Measurements from ENCODE around the gene PEX14.

PEX14 gene

GRCh38 chr1:10515301-10515975, 40.7 kb downstream of the PEX14 start:
- in situ Hi-C loops (cut with MboI; ENCODE audit: low sequenced_read_pairs, unreplicated experiment) = loop anchor here (25.0 kb wide), 2 partner anchors 347 to 422 kb away; no protein-coding TSS in a partner anchor
- DNase-seq (ENCODE audit: low spot score) = no peak
- TF ChIP-seq, protein P1, sequence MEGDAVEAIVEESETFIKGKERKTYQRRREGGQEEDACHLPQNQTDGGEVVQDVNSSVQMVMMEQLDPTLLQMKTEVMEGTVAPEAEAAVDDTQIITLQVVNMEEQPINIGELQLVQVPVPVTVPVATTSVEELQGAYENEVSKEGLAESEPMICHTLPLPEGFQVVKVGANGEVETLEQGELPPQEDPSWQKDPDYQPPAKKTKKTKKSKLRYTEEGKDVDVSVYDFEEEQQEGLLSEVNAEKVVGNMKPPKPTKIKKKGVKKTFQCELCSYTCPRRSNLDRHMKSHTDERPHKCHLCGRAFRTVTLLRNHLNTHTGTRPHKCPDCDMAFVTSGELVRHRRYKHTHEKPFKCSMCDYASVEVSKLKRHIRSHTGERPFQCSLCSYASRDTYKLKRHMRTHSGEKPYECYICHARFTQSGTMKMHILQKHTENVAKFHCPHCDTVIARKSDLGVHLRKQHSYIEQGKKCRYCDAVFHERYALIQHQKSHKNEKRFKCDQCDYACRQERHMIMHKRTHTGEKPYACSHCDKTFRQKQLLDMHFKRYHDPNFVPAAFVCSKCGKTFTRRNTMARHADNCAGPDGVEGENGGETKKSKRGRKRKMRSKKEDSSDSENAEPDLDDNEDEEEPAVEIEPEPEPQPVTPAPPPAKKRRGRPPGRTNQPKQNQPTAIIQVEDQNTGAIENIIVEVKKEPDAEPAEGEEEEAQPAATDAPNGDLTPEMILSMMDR (IDR thresholded peaks at IDR 0.05; ENCODE audit: borderline replicate concordance, control extremely low read depth, extremely low read depth, insufficient read depth, missing control alignments) = no peak

- DNase-seq (ENCODE audit: low spot score) = no peak
- TF ChIP-seq, protein P1 (IDR thresholded peaks at IDR 0.05; ENCODE audit: borderline replicate concordance, control extremely low read depth, extremely low read depth, insufficient read depth, missing control alignments) = no peak
- in situ Hi-C loops (cut with MboI; ENCODE audit: low sequenced_read_pairs, unreplicated experiment) = loop anchor here (25.0 kb wide), 2 partner anchors 346 to 421 kb away; no protein-coding TSS in a partner anchor
These were observed 41.4 kb downstream of the PEX14 start for GRCh38 chr1:10515976-10516750.

GRCh38 chr1:10516925-10517676, 42.4 kb downstream of the PEX14 start:
- DNase-seq (ENCODE audit: low spot score) = no peak
- TF ChIP-seq, protein P1 (IDR thresholded peaks at IDR 0.05; ENCODE audit: borderline replicate concordance, control extremely low read depth, extremely low read depth, insufficient read depth, missing control alignments) = no peak
- in situ Hi-C loops (cut with MboI; ENCODE audit: low sequenced_read_pairs, unreplicated experiment) = loop anchor here (25.0 kb wide), 2 partner anchors 345 to 420 kb away; no protein-coding TSS in a partner anchor

- TF ChIP-seq, protein P1 (IDR thresholded peaks at IDR 0.05; ENCODE audit: borderline replicate concordance, control extremely low read depth, extremely low read depth, insufficient read depth, missing control alignments) = no peak
- no peak for DNase-seq (ENCODE audit: low spot score)
- in situ Hi-C loops (cut with MboI; ENCODE audit: low sequenced_read_pairs, unreplicated experiment) = loop anchor here (25.0 kb wide), 2 partner anchors 345 to 420 kb away; no protein-coding TSS in a partner anchor
These were observed 42.9 kb downstream of the PEX14 start for GRCh38 chr1:10517677-10517982.

- TF ChIP-seq, protein P1 (IDR thresholded peaks at IDR 0.05; ENCODE audit: borderline replicate concordance, control extremely low read depth, extremely low read depth, insufficient read depth, missing control alignments) = no peak
- no peak for DNase-seq (ENCODE audit: low spot score)
- in situ Hi-C loops (cut with MboI; ENCODE audit: low sequenced_read_pairs, unreplicated experiment) = loop anchor here (25.0 kb wide), 2 partner anchors 343 to 418 kb away; no protein-coding TSS in a partner anchor
These were observed 44.3 kb downstream of the PEX14 start for GRCh38 chr1:10519016-10519417.

DNA sequence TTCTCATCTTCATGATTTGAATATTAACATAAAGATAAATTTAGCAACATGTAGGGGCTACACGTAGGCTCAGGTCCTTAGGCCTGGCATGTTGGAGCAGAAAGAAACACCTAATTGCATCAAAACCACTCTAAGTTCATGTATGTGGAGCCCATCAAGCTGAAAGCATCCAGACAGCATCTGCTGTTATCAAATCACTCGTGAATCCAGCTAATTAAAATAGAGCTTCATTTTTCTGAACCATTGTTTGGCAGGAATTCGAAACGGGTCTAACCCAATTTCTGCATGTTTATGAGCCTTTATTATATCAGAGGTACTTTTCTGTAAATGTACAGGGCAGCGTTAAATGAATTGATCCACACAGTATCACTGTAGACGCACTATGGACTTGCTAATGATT, 45.7 kb downstream of the PEX14 start:
- in situ Hi-C loops (cut with MboI; ENCODE audit: low sequenced_read_pairs, unreplicated experiment) = loop anchor here (25.0 kb wide), 2 partner anchors 342 to 417 kb away; no protein-coding TSS in a partner anchor
- TF ChIP-seq, protein P1 (IDR thresholded peaks at IDR 0.05; ENCODE audit: borderline replicate concordance, control extremely low read depth, extremely low read depth, insufficient read depth, missing control alignments) = no peak
- no peak for DNase-seq (ENCODE audit: low spot score)

Data from GM13976 (cell line).